Neural progenitor cell (in vitro differentiated cells): ENCODE data around the gene TOGARAM2. TPM values are rescaled to one million over a fixed set of nuclear protein-coding genes. Genes with fewer than 3 reads are reported as not detected.

Experiments used
- DNase-seq: peaks from one replicate; pipeline ENCODE4 v3.0.0-alpha.2; 2016; ENCODE audit warnings: low spot score
- H2AFZ ChIP-seq: fragments of 200-600 bp; sonication (generic); replicated peaks from 2 replicates; pipeline ENCODE4 v1.6.1; 2016; ENCODE audit warnings: antibody characterized with exemption
- H3F3A ChIP-seq: fragments of 200-600 bp; sonication (generic); 2 replicates; pipeline ENCODE4 v1.6.1; 2016; ENCODE audit warnings: antibody characterized with exemption, low read depth
- H3K27ac ChIP-seq: fragments of 200-600 bp; sonication (generic); 2 replicates; pipeline ENCODE4 v1.5.1; 2016; ENCODE audit warnings: mild to moderate bottlenecking
- H3K27me3 ChIP-seq: fragments of 200-600 bp; sonication (generic); 2 replicates; pipeline ENCODE4 v1.6.1; 2016; ENCODE audit warnings: mild to moderate bottlenecking, moderate library complexity
- H3K36me3 ChIP-seq: fragments of 200-600 bp; sonication (generic); 2 replicates; pipeline ENCODE4 v1.5.1; 2016
- H3K4me1 ChIP-seq: fragments of 200-600 bp; sonication (generic); 2 replicates; pipeline ENCODE4 v1.6.1; 2016; ENCODE audit warnings: mixed run types
- H3K4me2 ChIP-seq: fragments of 200-600 bp; sonication (generic); 2 replicates; pipeline ENCODE4 v1.6.1; 2016
- H3K4me3 ChIP-seq: fragments of 200-600 bp; sonication (generic); 2 replicates; pipeline ENCODE4 v1.5.1; 2016
- H3K79me2 ChIP-seq: fragments of 200-600 bp; sonication (generic); 2 replicates; pipeline ENCODE4 v1.6.1; 2016; ENCODE audit warnings: low read depth
- H3K9ac ChIP-seq: fragments of 200-600 bp; sonication (generic); 2 replicates; pipeline ENCODE4 v1.6.1; 2016
- H3K9me3 ChIP-seq: fragments of 200-600 bp; sonication (generic); 2 replicates; pipeline ENCODE4 v1.5.1; 2016; ENCODE audit warnings: low read depth
- H4K20me1 ChIP-seq: fragments of 200-600 bp; sonication (generic); 2 replicates; pipeline ENCODE4 v1.6.1; 2016; ENCODE audit warnings: low read depth
- H3K27ac Mint-ChIP-seq: 3 replicates; pipeline ENCODE4 v1.8.0; 2021; ENCODE audit warnings: mixed read lengths
- H3K27me3 Mint-ChIP-seq: 2 replicates; pipeline ENCODE4 v1.8.0; 2022; ENCODE audit warnings: low read depth, mild to moderate bottlenecking, inconsistent platforms, moderate library complexity, mixed read lengths; ENCODE audit not compliant: insufficient read depth
- H3K36me3 Mint-ChIP-seq: 3 replicates; pipeline ENCODE4 v1.8.0; 2021; ENCODE audit warnings: mixed read lengths
- H3K4me1 Mint-ChIP-seq: 3 replicates; pipeline ENCODE4 v1.8.0; 2021; ENCODE audit warnings: mixed read lengths
- H3K4me3 Mint-ChIP-seq: 3 replicates; pipeline ENCODE4 v1.8.0; 2021; ENCODE audit warnings: mild to moderate bottlenecking, moderate library complexity, mixed read lengths
- H3K9me3 Mint-ChIP-seq: 3 replicates; pipeline ENCODE4 v1.8.0; 2020; ENCODE audit warnings: mixed read lengths
- EZH2 ChIP-seq: fragments of 200-600 bp; sonication (generic); IDR thresholded peaks from 2 replicates; pipeline ENCODE4 v1.6.1; 2017; ENCODE audit warnings: antibody characterized with exemption, mild to moderate bottlenecking, moderate library complexity
- EZH2phosphoT487 ChIP-seq: fragments of 200-600 bp; sonication (generic); IDR thresholded peaks from 2 replicates; pipeline ENCODE4 v1.6.1; 2017; ENCODE audit warnings: antibody characterized with exemption
- total RNA-seq: library from RNA; depleted of rRNA; stranded (reverse); fragments of >200 nt; gene quantifications from 2 replicates; pipeline ENCODE4 v1.2.3, GENCODE V29; 2015; ENCODE audit warnings: low replicate concordance
- TF ChIP-seq, protein P1 (sequence below): fragments of 200-600 bp; sonication (generic); IDR thresholded peaks from 2 replicates; pipeline ENCODE4 v1.5.1; 2017; ENCODE audit warnings: antibody characterized with exemption, mild to moderate bottlenecking

TOGARAM2 gene
- 0.04 and 0.62 TPM in 2 replicates for total RNA-seq

DNA sequence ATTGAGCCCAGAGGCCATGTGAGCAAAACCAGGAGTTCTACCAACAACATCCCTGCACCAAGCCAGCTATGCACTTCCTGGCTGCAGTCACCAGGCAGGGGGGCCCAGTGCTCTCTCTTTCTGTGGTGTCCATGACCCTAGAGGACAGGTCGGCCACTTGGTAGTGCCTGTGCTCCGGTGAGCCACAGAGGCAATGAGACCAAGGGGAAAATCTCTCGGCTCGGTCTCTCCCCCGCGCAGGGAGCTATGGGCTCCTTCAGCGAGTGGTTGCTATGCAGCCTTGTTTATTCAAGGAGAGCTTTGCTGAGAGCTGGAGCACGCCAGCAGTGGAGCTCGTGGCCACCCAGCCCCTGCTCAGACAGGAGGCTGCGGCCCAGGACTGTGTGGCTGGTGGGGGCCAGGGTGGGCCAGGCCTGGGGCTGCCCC is at the start of gene TOGARAM2:
Gene TOGARAM2 (plus strand): TSS at position 283 of the 426 bp plus-strand sequence. CDS start 13,537 bp downstream, outside the sequence.
- Mint-ChIP-seq H3K4me1 (peaks cover 26% of the 10 kb centered on the region), H3K9me3 (no peaks in the 10 kb centered on the region), H3K27me3 (peaks cover 8% of the 10 kb centered on the region), H3K4me3 (peak within 1 kb of the TSS; percentile 46), H3K36me3 (no peaks in the 10 kb centered on the region), H3K27ac (peak within 1 kb of the TSS; percentile 63)
- Histone ChIP-seq H3K4me2 (peak within 1 kb of the TSS; percentile 11), H3K4me1 (peaks cover 9% of the 10 kb centered on the region), H3K9me3 (no peaks in the 10 kb centered on the region), H2AFZ (no peak within 1 kb of the TSS), H3K9ac (no peak within 1 kb of the TSS), H3K79me2 (no peaks in the 10 kb centered on the region), H3F3A (no peaks in the 10 kb centered on the region), H3K27ac (no peak within 1 kb of the TSS), H3K27me3 (no peaks in the 10 kb centered on the region), H4K20me1 (no peaks in the 10 kb centered on the region), H3K4me3 (no peak within 1 kb of the TSS), H3K36me3 (no peaks in the 10 kb centered on the region)
- TF ChIP-seq, protein P1, sequence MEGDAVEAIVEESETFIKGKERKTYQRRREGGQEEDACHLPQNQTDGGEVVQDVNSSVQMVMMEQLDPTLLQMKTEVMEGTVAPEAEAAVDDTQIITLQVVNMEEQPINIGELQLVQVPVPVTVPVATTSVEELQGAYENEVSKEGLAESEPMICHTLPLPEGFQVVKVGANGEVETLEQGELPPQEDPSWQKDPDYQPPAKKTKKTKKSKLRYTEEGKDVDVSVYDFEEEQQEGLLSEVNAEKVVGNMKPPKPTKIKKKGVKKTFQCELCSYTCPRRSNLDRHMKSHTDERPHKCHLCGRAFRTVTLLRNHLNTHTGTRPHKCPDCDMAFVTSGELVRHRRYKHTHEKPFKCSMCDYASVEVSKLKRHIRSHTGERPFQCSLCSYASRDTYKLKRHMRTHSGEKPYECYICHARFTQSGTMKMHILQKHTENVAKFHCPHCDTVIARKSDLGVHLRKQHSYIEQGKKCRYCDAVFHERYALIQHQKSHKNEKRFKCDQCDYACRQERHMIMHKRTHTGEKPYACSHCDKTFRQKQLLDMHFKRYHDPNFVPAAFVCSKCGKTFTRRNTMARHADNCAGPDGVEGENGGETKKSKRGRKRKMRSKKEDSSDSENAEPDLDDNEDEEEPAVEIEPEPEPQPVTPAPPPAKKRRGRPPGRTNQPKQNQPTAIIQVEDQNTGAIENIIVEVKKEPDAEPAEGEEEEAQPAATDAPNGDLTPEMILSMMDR, result no peak
- no peak for TF ChIP-seq EZH2
- TF ChIP-seq EZH2phosphoT487, result no peak
- peak; percentile 39 for DNase-seq

DNA sequence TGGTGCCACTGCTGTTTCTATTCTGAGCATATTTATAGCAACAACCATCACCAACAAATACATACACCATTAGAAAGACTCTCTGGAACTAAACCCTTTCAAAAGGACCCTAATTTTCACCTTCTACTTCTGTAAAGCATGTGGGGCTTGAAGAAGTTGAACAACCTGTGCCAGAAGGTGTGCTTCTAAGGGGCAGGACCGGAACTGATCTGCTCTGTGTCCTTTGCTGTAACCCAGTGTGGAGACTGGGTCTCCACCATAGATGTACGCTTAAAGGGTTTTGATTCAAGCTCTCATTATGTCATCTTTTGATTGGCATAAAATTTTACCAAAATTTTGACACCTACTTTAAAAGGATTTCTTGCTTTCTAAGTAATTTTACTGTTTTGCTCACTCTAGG is 46.3 kb upstream of the TOGARAM2 start:
- Histone ChIP-seq H3K79me2 (peaks cover 17% of the 10 kb centered on the region), H3K36me3 (peaks cover 36% of the 10 kb centered on the region), H2AFZ (no peak overlapping the region), H3F3A (no peaks in the 10 kb centered on the region), H3K27me3 (no peaks in the 10 kb centered on the region), H3K9me3 (no peaks in the 10 kb centered on the region), H3K4me3 (no peak overlapping the region), H3K4me1 (no peaks in the 10 kb centered on the region), H4K20me1 (peaks cover 11% of the 10 kb centered on the region), H3K9ac (no peak overlapping the region), H3K27ac (no peak overlapping the region), H3K4me2 (no peak overlapping the region)
- DNase-seq, result no peak
- Mint-ChIP-seq H3K27me3 (peaks cover 6% of the 10 kb centered on the region), H3K36me3 (peaks cover 31% of the 10 kb centered on the region), H3K27ac (no peak overlapping the region), H3K9me3 (no peaks in the 10 kb centered on the region), H3K4me1 (no peaks in the 10 kb centered on the region), H3K4me3 (no peak overlapping the region)
- no peak for TF ChIP-seq EZH2phosphoT487
- TF ChIP-seq, protein P1, result no peak
- no peak for TF ChIP-seq EZH2

DNA sequence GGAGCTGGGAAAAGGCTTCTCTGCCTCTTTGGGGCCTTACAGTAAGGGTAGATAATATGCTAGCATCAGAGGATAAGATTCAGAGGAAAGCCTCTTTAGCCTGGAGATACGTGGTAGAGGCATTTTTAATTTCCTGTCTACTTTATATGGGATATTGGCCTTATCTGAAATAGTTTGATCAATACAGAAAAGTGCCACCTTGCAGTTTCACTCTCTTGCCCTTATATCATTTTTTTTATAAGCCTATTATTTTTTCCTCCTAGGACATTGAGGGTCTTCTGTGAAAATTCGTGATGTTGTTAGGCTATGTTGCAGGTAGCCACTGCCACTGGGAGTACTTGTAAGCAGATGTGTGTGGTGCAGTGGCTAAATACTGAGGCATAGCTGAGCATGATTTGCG is 40.1 kb upstream of the TOGARAM2 start:
- TF ChIP-seq, protein P1, result no peak
- TF ChIP-seq EZH2, result no peak
- TF ChIP-seq EZH2phosphoT487, result no peak
- Histone ChIP-seq H3F3A (no peaks in the 10 kb centered on the region), H3K27ac (no peak overlapping the region), H3K4me3 (no peak overlapping the region), H3K4me2 (no peak overlapping the region), H2AFZ (no peak overlapping the region), H3K9ac (no peak overlapping the region), H3K27me3 (no peaks in the 10 kb centered on the region), H4K20me1 (peaks cover 4% of the 10 kb centered on the region), H3K4me1 (no peaks in the 10 kb centered on the region), H3K79me2 (peaks cover 14% of the 10 kb centered on the region), H3K36me3 (peaks cover 29% of the 10 kb centered on the region), H3K9me3 (no peaks in the 10 kb centered on the region)
- no peak overlapping the region for H3K27ac Mint-ChIP-seq
- H3K9me3 Mint-ChIP-seq, result no peaks in the 10 kb centered on the region
- no peak for DNase-seq
- H3K36me3 Mint-ChIP-seq, result peaks cover 58% of the 10 kb centered on the region
- H3K27me3 Mint-ChIP-seq, result peaks cover 6% of the 10 kb centered on the region
- H3K4me3 Mint-ChIP-seq, result no peak overlapping the region
- no peaks in the 10 kb centered on the region for H3K4me1 Mint-ChIP-seq
